Right renal cortex interstitium (tissue), 3 donors: ENCODE data around the gene COMMD4. TPM values are rescaled to one million over a fixed set of nuclear protein-coding genes. Genes with fewer than 3 reads are reported as not detected.
A peak's percentile ranks its signal among the peaks of the same experiment; 100 is the strongest.
"Not testable (repeated sequence)": the region's sequence is repeated elsewhere in the genome, so short reads cannot be mapped to it uniquely, and the experiment has no call there.

ENCODE experiments used
- DNase-seq, 3 donors: peaks; one replicate each; pipeline ENCODE4 v3.0.0-alpha.2; 2013; ENCODE audit warnings: low read depth in 3 of 3, low spot score in 2 of 3
- polyA plus RNA-seq, 3 donors: library from polyadenylated mRNA; unstranded; fragments of 120-200 nt; gene quantifications; one replicate each; pipeline ENCODE4 v1.2.1, GENCODE V29; 2013; ENCODE audit not compliant: insufficient read length in 3 of 3

COMMD4 gene
- 100 to 1,000 TPM in 1 of 3 donors, 10 to 100 TPM in 2; 85.8 to 101 (median 93.6) TPM for polyA plus RNA-seq

- peak; percentile 85 to 91 (median 85) for DNase-seq
Observed at GRCh38 chr15:75335705-75336355, at the start of gene COMMD4. TSS of gene COMMD4 (plus strand) at chr15:75336063. CDS start at chr15:75336090, 27 bp downstream.

GRCh38 chr15:75293660-75294059, 42.2 kb upstream of the COMMD4 start:
- not testable (repeated sequence) for DNase-seq

- DNase-seq = not testable (repeated sequence)
Observed at GRCh38 chr15:75298541-75299310, 37.1 kb upstream of the COMMD4 start.

GRCh38 chr15:75299311-75299688, 36.6 kb upstream of the COMMD4 start:
- not testable (repeated sequence) for DNase-seq

- DNase-seq = not testable (repeated sequence)
Observed at GRCh38 chr15:75300026-75300425, 35.8 kb upstream of the COMMD4 start.

GRCh38 chr15:75302318-75302717, 33.5 kb upstream of the COMMD4 start:
- no peak for DNase-seq

GRCh38 chr15:75302753-75303152, 33.1 kb upstream of the COMMD4 start:
- DNase-seq = not testable (repeated sequence)

GRCh38 chr15:75306188-75306587, 29.7 kb upstream of the COMMD4 start:
- no peak for DNase-seq

GRCh38 chr15:75307778-75308390, 28.0 kb upstream of the COMMD4 start:
- peak in 1 of 3 donors; percentile 7 for DNase-seq

- DNase-seq = no peak
Observed at GRCh38 chr15:75309711-75310110, 26.2 kb upstream of the COMMD4 start.

GRCh38 chr15:75312548-75312947, 23.3 kb upstream of the COMMD4 start:
- DNase-seq = not testable (repeated sequence)

- no peak for DNase-seq
Observed at GRCh38 chr15:75313116-75313845, 22.6 kb upstream of the COMMD4 start.

GRCh38 chr15:75314552-75315290, 21.1 kb upstream of the COMMD4 start:
- no peak for DNase-seq

GRCh38 chr15:75319231-75319897, 16.5 kb upstream of the COMMD4 start:
- DNase-seq = not testable (repeated sequence)

- DNase-seq = no peak
Observed at GRCh38 chr15:75321711-75322110, 14.2 kb upstream of the COMMD4 start.

- DNase-seq = no peak
Observed at GRCh38 chr15:75325922-75326321, 9.9 kb upstream of the COMMD4 start.

GRCh38 chr15:75327005-75327404, 8.9 kb upstream of the COMMD4 start:
- no peak for DNase-seq

GRCh38 chr15:75327491-75327890, 8.4 kb upstream of the COMMD4 start:
- DNase-seq = no peak

- DNase-seq = no peak
Observed at GRCh38 chr15:75328493-75329314, 7.2 kb upstream of the COMMD4 start.
